Right lobe of liver (tissue), 4 donors: ENCODE data around the gene RGS6.

Experiments used
- CTCF ChIP-seq, 4 donors: fragments of 200-600 bp in 3 of 4; fragments of 450-650 bp in 1 of 4; IDR thresholded peaks; one replicate each; pipeline versions ENCODE4 v1.5.1 to v1.8.0; 2016 to 2022; ENCODE audit warnings: antibody characterized with exemption in 4 of 4, mild to moderate bottlenecking in 2 of 4
- POLR2A ChIP-seq: fragments of 450-650 bp; IDR thresholded peaks from one replicate; pipeline ENCODE4 v1.6.1; 2017; ENCODE audit warnings: antibody characterized with exemption, mild to moderate bottlenecking
- donor health status: DM: no; HTN: no; CAD: no.
- donor health status: DM: no; HTN: no; CAD: no.
- donor health status: DM: no; HTN: yes; CAD: no.

- TF ChIP-seq CTCF (IDR thresholded peaks at IDR 0.05) (no peak), POLR2A (no peak)
Measured at GRCh38 chr14:72523424-72524294, 591.4 kb downstream of the RGS6 start.
